ENCODE data around the gene NCAM1.

- TF ChIP-seq FOXM1 (IDR thresholded peaks at IDR 0.05; ENCODE audit: borderline replicate concordance), result no peak
- no peak for TF ChIP-seq BHLHE40 (IDR thresholded peaks at IDR 0.05; ENCODE audit: borderline replicate concordance)
- no peak for TF ChIP-seq FOXK2 (IDR thresholded peaks at IDR 0.05)
These were observed 276.0 kb downstream of the NCAM1 start for GRCh38 chr11:113237261-113237660.
